Measurements from ENCODE around the gene EXOC3L4.

DNA sequence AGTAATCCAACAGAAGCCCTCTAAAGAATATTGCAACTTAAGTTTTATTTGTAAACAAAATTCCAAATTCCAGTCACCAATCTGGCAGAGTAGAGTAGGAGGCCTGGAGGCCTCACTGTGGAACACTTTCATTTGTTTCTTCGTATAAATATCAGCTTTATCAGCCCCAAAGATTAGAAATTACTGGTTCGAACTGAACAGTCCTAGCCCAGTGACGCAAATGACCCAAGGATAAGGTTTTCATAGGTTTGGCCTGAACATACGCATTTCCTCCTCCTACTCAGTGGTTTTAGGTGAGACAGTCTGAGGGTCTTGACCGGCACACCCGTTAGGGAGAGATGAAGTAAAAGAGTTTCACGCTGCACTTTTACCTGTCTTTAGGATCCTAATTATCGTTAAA, 38.8 kb upstream of the EXOC3L4 start:
- TF ChIP-seq, protein P1, sequence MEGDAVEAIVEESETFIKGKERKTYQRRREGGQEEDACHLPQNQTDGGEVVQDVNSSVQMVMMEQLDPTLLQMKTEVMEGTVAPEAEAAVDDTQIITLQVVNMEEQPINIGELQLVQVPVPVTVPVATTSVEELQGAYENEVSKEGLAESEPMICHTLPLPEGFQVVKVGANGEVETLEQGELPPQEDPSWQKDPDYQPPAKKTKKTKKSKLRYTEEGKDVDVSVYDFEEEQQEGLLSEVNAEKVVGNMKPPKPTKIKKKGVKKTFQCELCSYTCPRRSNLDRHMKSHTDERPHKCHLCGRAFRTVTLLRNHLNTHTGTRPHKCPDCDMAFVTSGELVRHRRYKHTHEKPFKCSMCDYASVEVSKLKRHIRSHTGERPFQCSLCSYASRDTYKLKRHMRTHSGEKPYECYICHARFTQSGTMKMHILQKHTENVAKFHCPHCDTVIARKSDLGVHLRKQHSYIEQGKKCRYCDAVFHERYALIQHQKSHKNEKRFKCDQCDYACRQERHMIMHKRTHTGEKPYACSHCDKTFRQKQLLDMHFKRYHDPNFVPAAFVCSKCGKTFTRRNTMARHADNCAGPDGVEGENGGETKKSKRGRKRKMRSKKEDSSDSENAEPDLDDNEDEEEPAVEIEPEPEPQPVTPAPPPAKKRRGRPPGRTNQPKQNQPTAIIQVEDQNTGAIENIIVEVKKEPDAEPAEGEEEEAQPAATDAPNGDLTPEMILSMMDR (IDR thresholded peaks at IDR 0.05), result no peak
- TF ChIP-seq POLR2AphosphoS5 (IDR thresholded peaks at IDR 0.05), result no peak

Data from prostate gland (tissue), 2 donors.